ENCODE data around the gene ATP6V0A4.

Gene ATP6V0A4

DNA sequence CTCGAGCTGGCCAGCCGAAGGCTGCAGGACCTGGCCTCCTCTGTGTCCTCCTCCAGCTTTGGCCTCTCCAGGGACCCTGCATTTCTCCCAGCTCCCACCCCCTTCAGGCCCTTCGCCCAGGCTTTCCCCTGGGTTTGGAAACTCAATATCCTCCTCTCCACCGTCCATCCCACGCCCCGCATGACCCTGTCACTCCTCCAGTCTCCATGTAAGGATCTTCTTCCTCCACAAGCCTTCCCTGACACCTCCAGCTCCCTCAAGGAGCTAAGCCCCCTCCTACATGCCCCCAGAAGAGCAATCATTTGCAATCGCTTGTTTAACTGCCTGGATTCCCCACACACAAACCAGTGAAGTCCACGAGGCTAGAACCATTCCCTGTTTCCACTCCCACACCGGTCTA, 24.8 kb downstream of the ATP6V0A4 start:
- H3K9me2 ChIP-seq (replicated peaks; ENCODE audit: insufficient read depth, low read length): no peaks in the 10 kb centered on the region
- no peaks in the 10 kb centered on the region for H3K36me3 ChIP-seq (ENCODE audit: low read length)
- H3K9me3 ChIP-seq (ENCODE audit: insufficient read depth, low read length): no peaks in the 10 kb centered on the region
- H3K4me3 ChIP-seq (ENCODE audit: insufficient read depth, low read length, poor library complexity, severe bottlenecking): no peak overlapping the region
- no peaks in the 10 kb centered on the region for H3K79me2 ChIP-seq (ENCODE audit: insufficient read depth, low read length)
- H3K4me2 ChIP-seq (ENCODE audit: low read depth, low read length, poor library complexity, severe bottlenecking): no peak overlapping the region
- no peaks in the 10 kb centered on the region for H3K27me3 ChIP-seq (ENCODE audit: low read length)
- no peaks in the 10 kb centered on the region for H4K20me1 ChIP-seq (ENCODE audit: low read depth, low read length)
- H2AFZ ChIP-seq (ENCODE audit: low read depth, low read length, severe bottlenecking): no peak overlapping the region
- no peak overlapping the region for H3K27ac ChIP-seq (ENCODE audit: low read depth, low read length)
- H3K9ac ChIP-seq (ENCODE audit: low read length): no peak overlapping the region
- H3F3A ChIP-seq (ENCODE audit: insufficient read depth): no peaks in the 10 kb centered on the region
- TF ChIP-seq EZH2phosphoT487 (conservative IDR thresholded peaks at IDR 0.05; ENCODE audit: low read length): no peak
- TF ChIP-seq, protein P1, sequence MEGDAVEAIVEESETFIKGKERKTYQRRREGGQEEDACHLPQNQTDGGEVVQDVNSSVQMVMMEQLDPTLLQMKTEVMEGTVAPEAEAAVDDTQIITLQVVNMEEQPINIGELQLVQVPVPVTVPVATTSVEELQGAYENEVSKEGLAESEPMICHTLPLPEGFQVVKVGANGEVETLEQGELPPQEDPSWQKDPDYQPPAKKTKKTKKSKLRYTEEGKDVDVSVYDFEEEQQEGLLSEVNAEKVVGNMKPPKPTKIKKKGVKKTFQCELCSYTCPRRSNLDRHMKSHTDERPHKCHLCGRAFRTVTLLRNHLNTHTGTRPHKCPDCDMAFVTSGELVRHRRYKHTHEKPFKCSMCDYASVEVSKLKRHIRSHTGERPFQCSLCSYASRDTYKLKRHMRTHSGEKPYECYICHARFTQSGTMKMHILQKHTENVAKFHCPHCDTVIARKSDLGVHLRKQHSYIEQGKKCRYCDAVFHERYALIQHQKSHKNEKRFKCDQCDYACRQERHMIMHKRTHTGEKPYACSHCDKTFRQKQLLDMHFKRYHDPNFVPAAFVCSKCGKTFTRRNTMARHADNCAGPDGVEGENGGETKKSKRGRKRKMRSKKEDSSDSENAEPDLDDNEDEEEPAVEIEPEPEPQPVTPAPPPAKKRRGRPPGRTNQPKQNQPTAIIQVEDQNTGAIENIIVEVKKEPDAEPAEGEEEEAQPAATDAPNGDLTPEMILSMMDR (IDR thresholded peaks at IDR 0.05; ENCODE audit: insufficient read depth, low read length, poor library complexity, severe bottlenecking): no peak

DNA sequence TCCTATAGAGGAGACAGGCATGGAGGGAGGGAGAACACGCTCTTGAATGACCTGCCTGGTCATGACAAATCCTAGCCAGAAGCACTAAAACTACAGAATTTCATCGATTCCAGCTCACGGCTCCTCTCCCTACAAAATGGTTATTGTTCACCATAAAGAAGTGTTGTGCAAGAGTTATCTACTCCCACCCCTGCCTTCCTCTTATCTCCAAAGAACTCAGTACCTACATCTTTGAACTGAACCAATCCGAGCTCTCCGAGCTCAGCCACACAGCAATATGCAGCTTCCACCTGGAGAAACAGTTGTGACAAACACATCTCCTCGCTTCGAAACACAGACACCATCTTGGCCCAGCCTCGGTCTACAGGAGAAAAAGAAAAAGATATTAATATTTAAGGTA, 27.1 kb downstream of the ATP6V0A4 start:
- H3K9ac ChIP-seq (ENCODE audit: low read length): no peak overlapping the region
- no peaks in the 10 kb centered on the region for H3K36me3 ChIP-seq (ENCODE audit: low read length)
- H3K79me2 ChIP-seq (ENCODE audit: insufficient read depth, low read length): no peaks in the 10 kb centered on the region
- TF ChIP-seq EZH2phosphoT487 (conservative IDR thresholded peaks at IDR 0.05; ENCODE audit: low read length): no peak
- no peak overlapping the region for H3K27ac ChIP-seq (ENCODE audit: low read depth, low read length)
- H4K20me1 ChIP-seq (ENCODE audit: low read depth, low read length): no peaks in the 10 kb centered on the region
- H3K9me3 ChIP-seq (ENCODE audit: insufficient read depth, low read length): no peaks in the 10 kb centered on the region
- H3K9me2 ChIP-seq (replicated peaks; ENCODE audit: insufficient read depth, low read length): no peaks in the 10 kb centered on the region
- H3K27me3 ChIP-seq (ENCODE audit: low read length): no peaks in the 10 kb centered on the region
- H3K4me2 ChIP-seq (ENCODE audit: low read depth, low read length, poor library complexity, severe bottlenecking): no peak overlapping the region
- no peaks in the 10 kb centered on the region for H3F3A ChIP-seq (ENCODE audit: insufficient read depth)
- H2AFZ ChIP-seq (ENCODE audit: low read depth, low read length, severe bottlenecking): no peak overlapping the region
- H3K4me3 ChIP-seq (ENCODE audit: insufficient read depth, low read length, poor library complexity, severe bottlenecking): no peak overlapping the region

DNA sequence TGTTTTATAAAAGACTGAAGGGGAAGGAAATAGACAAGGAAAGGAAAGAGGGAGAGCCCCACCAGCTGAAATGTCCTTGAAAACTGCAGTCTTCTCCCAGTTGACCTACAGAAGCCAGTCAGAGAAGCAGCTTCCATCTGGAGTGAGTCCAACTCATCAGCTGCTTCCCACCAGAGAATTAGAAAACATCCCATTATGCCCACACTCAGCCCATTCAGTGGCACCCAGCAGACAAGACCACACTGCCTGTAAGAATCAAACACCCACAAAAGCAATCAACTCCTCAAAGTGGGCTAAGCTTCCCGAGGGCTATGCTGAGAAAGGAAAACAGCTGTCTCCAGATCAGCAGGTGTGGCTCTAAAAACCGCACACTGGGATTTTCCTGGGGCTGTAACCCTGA, 29.8 kb downstream of the ATP6V0A4 start:
- Histone ChIP-seq H3K4me3 (ENCODE audit: insufficient read depth, low read length, poor library complexity, severe bottlenecking) (no peak overlapping the region), H2AFZ (ENCODE audit: low read depth, low read length, severe bottlenecking) (no peak overlapping the region), H3K9me2 (replicated peaks; ENCODE audit: insufficient read depth, low read length) (no peaks in the 10 kb centered on the region), H3K9me3 (ENCODE audit: insufficient read depth, low read length) (no peaks in the 10 kb centered on the region), H3K4me2 (ENCODE audit: low read depth, low read length, poor library complexity, severe bottlenecking) (no peak overlapping the region), H3K79me2 (ENCODE audit: insufficient read depth, low read length) (no peaks in the 10 kb centered on the region), H4K20me1 (ENCODE audit: low read depth, low read length) (no peaks in the 10 kb centered on the region), H3K27me3 (ENCODE audit: low read length) (no peaks in the 10 kb centered on the region), H3F3A (ENCODE audit: insufficient read depth) (no peaks in the 10 kb centered on the region), H3K9ac (ENCODE audit: low read length) (no peak overlapping the region), H3K27ac (ENCODE audit: low read depth, low read length) (no peak overlapping the region), H3K36me3 (ENCODE audit: low read length) (no peaks in the 10 kb centered on the region)
- TF ChIP-seq EZH2phosphoT487 (conservative IDR thresholded peaks at IDR 0.05; ENCODE audit: low read length): no peak
- TF ChIP-seq, protein P1 (IDR thresholded peaks at IDR 0.05; ENCODE audit: insufficient read depth, low read length, poor library complexity, severe bottlenecking): no peak

DNA sequence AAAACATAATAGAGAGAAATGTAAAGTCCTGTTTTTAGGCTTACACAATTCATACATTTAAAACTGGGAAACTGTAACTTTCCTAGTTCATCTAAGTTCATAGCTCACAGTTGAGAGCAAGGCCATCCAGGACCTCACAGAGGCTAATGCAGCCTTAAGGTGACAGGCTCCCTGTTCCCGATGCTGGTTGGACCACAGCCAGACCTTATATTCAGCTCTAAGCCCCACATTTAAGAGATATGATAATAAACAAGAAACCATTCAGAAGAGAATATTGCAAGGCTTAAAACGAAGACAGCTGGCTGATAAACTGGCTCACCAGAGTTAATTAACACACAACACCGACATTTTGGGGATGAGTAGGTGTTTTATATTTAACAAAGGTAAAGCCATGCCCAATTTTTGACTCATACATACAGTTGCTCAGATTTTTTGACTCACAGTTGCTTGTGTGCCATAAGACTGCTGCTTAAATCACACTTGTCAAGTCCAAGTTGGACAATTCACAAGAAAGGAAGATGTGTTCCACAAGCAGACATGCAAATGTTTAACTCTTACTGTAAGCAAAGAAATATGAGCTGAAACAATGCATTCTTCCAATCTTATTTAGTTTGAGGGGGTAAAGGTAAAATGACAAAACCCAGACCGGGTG, 41.3 kb downstream of the ATP6V0A4 start:
- Histone ChIP-seq H3K36me3 (ENCODE audit: low read length) (no peaks in the 10 kb centered on the region), H2AFZ (ENCODE audit: low read depth, low read length, severe bottlenecking) (no peak overlapping the region), H3K9me3 (ENCODE audit: insufficient read depth, low read length) (no peaks in the 10 kb centered on the region), H3K4me2 (ENCODE audit: low read depth, low read length, poor library complexity, severe bottlenecking) (no peak overlapping the region), H3F3A (ENCODE audit: insufficient read depth) (no peaks in the 10 kb centered on the region), H3K4me3 (ENCODE audit: insufficient read depth, low read length, poor library complexity, severe bottlenecking) (no peak overlapping the region), H3K9ac (ENCODE audit: low read length) (no peak overlapping the region), H4K20me1 (ENCODE audit: low read depth, low read length) (no peaks in the 10 kb centered on the region), H3K79me2 (ENCODE audit: insufficient read depth, low read length) (no peaks in the 10 kb centered on the region), H3K9me2 (replicated peaks; ENCODE audit: insufficient read depth, low read length) (no peaks in the 10 kb centered on the region), H3K27ac (ENCODE audit: low read depth, low read length) (no peak overlapping the region), H3K27me3 (ENCODE audit: low read length) (no peaks in the 10 kb centered on the region)
- no peak for TF ChIP-seq EZH2phosphoT487 (conservative IDR thresholded peaks at IDR 0.05; ENCODE audit: low read length)
- TF ChIP-seq, protein P1 (IDR thresholded peaks at IDR 0.05; ENCODE audit: insufficient read depth, low read length, poor library complexity, severe bottlenecking): no peak
